NCI-H446 treated with DMSO at 0.1 percent for 48 hours (cell line): ENCODE measurements around the gene SHISA8.

ENCODE experiments used
- DNase-seq: peaks from one replicate; lab custom pipeline; 2025; lab: John Stamatoyannopoulos, UW

The SHISA8 gene

GRCh38 chr22:41913842-41914534 is 886 bp downstream of the SHISA8 start:
- DNase-seq, result no peak

- no peak for DNase-seq
Observed at GRCh38 chr22:41913040-41913719, 1.7 kb downstream of the SHISA8 start.

GRCh38 chr22:41912338-41913039 is 2.4 kb downstream of the SHISA8 start:
- no peak for DNase-seq

GRCh38 chr22:41911001-41911611 is 3.8 kb downstream of the SHISA8 start:
- no peak for DNase-seq

GRCh38 chr22:41910050-41911000 is 4.5 kb downstream of the SHISA8 start:
- no peak for DNase-seq

- no peak for DNase-seq
Observed at GRCh38 chr22:41909310-41910049, 5.4 kb downstream of the SHISA8 start.

GRCh38 chr22:41908411-41909309 is 6.2 kb downstream of the SHISA8 start:
- no peak for DNase-seq

- DNase-seq, result no peak
Observed at GRCh38 chr22:41907436-41908401, 7.2 kb downstream of the SHISA8 start.

GRCh38 chr22:41906822-41907221 is 8.1 kb downstream of the SHISA8 start:
- DNase-seq, result no peak

GRCh38 chr22:41905411-41906202 is 9.3 kb downstream of the SHISA8 start:
- no peak for DNase-seq

- no peak for DNase-seq
Observed at GRCh38 chr22:41904450-41905410, 10.1 kb downstream of the SHISA8 start.

- DNase-seq, result no peak
Observed at GRCh38 chr22:41902932-41903421, 11.9 kb downstream of the SHISA8 start.

GRCh38 chr22:41902016-41902415 is 12.9 kb downstream of the SHISA8 start:
- DNase-seq, result no peak

- DNase-seq, result no peak
Observed at GRCh38 chr22:41900652-41901312, 14.1 kb downstream of the SHISA8 start.

- no peak for DNase-seq
Observed at GRCh38 chr22:41899992-41900651, 14.8 kb downstream of the SHISA8 start.
